HG02642 (cell line): ENCODE data around the gene ISYNA1.

Experiments used
- ATAC-seq: cut with Tn5 transposase; IDR thresholded peaks from one replicate; pipeline ENCODE4 v1.9.1; 2021; ENCODE audit warnings: mild to moderate bottlenecking; ENCODE audit not compliant: unreplicated experiment, poor library complexity

ISYNA1 gene

GRCh38 chr19:18437491-18438330 lies at the start of gene ISYNA1:
ISYNA1 (minus strand) TSS chr19:18438133; CDS start chr19:18437979, 154 bp downstream.
- ATAC-seq = no peak

DNA sequence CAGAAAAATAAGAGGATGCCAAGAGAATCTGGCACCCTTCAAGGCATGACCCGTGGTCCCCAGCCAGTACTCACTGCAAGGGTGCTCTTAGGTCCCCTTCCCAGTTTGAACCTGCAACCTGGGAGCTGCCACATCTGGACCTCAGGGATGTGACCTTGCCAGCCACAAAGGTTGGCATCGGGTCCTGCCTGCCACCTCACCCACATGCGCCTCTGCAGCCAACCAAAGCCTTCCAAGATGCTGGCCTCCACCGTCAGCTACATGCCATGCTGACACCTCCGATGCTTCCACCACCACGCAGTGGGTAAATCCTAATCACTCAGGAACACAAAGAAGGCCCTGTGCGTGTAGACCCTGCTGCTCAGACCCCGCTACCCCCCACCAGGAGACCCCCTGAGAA lies 48.8 kb upstream of the ISYNA1 start:
- ATAC-seq = no peak

DNA sequence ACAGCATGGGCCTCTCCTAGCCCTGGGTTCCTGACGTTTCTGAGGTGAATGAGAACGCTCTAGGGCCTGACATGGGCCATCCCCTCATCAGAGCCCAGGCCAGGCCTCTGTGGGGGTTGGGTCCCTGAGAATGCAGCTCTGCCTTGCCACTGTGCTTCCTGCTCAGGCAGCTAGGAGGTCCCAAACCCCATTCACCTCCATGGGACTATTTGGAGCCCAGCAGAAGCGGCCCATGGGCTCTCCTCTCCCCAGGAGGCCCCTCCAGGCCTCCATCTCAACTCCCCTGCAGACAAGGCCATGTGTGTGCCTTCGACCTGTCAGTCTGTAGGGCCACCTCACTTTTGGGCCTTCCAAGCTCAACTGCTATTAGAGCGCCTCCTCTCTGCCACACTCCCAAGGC lies 47.1 kb upstream of the ISYNA1 start:
- no peak for ATAC-seq

- no peak for ATAC-seq
These were observed 45.4 kb upstream of the ISYNA1 start for GRCh38 chr19:18483119-18483890.

DNA sequence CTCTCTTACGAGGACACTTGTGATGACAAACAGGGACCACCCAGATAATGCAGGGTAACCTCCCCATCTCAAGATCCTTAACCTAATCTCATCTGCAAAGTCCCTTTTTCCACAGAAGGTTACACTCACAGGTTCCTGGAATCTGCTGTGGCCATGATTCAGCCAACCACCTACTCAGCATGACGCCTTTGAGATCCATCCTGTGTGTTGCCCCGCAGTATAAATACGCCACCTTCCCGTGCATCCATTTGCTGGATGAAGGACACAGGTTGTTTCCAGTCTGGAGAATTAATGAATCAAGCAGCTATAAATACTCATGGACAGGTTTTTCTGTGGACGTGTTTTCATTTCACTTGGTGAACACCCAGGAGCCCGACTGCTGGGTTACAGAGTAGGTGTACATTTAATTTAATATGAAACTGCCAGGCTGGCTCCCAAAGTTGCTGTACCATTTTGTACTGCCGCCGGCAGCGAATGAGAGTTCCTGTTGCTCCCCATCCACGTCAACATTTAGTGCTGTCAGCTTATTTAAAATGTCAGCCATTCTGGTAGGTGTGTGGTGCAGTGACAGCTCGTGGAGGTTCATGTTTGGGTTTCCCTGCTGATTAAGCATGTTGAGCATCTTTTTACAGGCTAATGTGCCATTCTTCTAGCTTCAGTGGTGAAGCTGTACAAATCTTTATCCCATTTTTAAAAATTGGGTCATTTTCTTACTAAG lies 43.7 kb upstream of the ISYNA1 start:
- ATAC-seq = no peak

DNA sequence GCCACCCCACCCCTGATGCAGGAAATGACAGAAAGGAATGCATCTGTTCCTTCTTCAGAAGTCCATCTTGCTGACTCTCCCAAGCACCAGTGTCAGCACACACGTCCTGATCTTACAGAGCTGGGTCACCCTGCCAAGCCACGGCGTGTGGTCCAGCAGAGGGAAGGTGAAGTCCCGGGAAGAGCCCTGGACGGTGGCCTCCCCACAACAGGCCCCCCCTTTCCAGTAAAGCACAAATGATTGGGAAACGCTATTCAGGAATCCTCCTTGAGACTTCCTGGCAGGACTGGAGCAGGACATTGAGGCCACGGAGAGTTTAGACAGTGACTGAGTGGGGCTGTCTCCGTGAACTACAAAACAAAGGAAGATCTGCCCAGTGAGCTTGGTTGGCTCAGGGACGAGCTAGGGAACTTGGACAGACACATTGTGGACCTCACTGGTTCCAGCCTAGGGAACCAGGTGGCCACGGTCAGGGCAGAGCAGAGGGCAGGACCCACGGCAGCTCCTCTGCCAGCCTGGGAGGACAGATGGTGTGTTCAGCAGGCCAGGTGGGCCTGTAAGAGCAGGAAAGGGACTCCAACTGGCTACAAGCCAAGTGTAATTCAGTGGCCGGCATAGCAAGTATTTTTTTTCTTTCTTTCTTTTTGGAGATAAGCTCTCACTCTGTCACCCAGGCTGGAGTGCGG lies 42.2 kb upstream of the ISYNA1 start:
- no peak for ATAC-seq

DNA sequence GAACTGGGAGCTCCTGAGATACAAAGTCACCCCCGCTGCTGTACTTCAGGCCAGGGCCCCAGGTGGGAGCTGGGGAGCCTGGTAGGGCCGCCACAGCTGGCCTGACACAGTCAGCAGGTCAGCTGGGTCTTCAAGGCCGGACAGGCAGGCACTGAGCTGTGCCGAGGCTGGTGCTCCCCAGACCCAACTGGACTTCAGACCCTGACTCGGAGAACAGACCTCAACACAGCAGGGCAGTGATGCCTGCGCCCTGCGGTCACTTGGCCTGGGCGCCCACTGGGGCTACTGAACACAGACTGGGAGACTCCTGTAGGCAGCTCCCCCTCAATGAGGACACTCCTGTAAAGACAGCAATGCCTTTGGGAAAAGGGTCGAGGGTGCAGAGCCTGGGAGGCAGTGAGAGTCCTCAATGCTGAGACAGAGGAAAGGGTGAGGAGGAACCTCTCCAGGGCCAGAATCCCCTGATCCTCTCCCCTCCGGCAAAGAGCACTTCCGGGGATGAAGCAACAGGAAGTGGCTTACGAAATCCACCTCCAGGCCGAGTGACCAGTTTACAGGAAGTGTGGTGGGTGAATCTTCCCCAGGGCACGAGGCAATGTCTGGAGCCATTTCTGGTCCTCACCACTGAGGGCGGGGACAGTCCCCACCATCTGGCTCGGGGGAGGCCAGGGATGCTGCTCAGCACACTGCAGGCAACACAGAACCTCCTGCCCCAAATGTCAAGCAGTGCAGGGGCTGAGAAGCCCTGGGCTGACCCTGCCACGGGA lies 40.8 kb upstream of the ISYNA1 start:
- peak; percentile 73 for ATAC-seq

DNA sequence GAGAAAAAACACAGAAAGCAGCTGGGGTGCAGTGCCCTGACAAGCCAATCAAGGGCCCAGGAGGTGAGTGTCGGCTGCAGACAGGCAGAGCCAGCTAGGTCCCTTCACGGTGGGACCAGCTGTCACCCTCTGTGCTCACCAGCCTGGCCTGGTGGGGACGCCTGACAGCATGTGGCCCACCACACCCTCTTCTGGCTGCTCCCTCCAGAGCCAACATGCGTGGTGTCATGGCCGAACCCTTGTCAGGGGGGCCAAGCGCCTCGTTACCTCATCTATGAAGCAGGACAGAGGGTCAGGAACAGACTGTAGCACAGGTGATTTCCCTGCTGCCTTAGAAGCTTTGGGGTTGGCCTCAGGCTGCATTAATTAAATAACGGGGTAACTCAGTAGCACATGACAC lies 40.0 kb upstream of the ISYNA1 start:
- ATAC-seq = no peak

- no peak for ATAC-seq
These were observed 39.3 kb upstream of the ISYNA1 start for GRCh38 chr19:18477042-18477779.

DNA sequence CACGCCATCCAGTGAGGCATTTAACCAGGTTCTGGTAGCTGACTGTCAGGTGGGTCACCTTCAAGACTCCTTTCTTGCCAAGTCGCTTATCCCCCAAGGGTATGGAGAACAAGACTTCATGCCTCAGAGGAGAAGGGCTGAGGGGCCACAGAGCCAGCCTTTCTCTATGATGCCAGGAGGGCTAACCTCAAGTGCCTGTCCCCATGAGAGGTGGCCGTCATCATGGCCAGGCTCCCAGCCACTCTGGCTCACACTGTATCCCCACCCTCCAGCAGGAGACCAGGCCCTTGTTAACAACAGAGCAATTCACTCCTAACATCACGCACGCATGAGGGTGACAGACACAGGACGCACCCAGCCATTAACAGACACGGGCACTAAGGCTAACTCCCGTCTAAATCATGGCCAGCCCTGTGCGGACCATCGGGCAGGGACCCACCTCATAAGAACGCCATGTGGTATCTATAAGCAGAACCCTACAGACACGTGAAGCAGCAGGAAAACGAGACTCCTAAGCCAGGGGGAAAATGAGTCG lies 38.6 kb upstream of the ISYNA1 start:
- no peak for ATAC-seq

DNA sequence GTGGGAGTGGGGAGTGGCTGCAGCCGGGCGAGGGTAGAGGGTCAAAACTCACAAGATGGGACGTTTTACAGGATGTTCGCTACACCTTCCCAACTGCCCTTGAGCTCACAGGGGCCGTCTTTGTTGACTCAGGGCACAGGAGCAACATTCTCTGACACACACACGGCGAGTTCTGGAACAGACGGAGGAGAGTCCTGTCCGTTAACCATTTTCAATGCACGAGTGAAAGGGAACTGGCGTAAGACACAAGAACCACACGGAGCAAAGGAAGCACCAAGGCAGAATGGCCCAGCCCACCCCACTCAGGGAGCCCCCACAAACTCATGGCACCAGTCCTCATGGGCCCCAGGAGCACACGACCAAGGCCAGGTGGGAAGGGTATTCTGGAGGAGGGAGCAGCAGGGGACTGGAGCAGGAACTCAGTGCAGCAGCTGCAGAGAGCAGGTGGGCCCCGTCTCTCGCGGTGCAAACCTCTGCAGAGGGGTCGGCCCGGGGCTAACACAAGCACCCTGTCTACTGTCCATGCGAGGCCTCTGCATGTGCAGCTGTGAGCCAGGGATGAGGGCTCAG lies 37.9 kb upstream of the ISYNA1 start:
- no peak for ATAC-seq

DNA sequence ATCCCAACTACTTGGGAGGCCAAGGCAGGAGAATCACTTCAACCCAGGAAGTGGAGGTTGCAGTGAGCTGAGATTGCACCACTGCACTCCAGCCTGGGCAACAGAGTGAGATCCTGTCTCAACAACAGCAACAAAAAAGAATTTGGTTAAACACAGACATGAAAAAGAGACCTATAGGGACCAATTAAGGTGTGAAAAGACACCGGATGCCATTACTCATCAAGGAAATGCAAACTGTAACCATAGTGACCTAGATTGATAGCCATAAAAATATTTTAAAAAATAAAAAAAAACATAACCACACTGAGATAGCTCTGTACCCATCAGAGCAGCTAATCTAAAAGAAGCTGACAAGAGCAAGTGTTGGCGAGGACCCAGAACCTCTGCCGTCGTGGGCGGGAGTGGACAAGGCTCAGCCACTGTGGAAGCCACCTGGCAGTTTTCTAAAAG lies 37.1 kb upstream of the ISYNA1 start:
- no peak for ATAC-seq

DNA sequence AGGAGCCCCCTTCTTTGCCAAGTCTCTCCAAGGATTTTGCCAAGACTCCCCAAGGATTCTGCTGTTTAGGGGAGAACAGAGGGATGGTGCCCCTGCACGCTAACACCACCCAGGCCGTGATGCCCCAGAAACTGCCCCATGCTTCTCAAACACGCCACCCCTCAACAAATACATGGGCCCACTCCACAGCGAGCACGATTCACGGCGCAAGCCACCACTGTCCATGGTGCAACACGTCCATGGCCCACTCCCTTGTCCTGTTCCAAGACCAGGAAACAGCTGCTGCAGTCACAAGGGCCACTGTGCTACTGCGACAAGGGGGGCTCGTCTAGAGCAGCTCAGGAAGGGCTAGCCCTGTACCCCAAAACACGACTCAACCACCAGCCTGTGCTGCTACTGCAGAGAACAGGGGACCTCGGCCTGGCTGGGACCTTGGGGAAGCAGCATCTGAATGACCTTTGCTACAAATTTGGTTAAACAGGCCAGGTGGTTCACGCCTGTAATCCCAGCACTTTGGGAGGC lies 36.5 kb upstream of the ISYNA1 start:
- no peak for ATAC-seq

DNA sequence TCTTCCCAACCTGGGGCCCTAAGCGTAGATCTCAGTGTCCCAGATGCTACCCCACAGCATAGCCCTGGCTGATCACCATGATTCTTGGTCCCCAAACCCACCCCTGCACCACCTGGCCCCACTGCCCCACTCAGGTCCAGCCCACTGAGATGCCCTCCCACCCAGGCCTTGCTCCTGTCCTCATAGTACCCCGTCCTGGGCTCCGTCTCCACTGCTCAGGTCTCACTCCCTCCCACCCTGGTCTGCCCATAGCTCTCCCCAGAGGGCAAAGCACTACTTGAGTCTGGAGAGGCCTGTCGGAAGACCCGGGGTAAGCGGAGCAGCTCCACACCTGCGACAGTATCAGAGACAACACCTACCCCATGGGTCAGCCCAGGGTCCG lies 35.8 kb upstream of the ISYNA1 start:
- ATAC-seq = no peak

DNA sequence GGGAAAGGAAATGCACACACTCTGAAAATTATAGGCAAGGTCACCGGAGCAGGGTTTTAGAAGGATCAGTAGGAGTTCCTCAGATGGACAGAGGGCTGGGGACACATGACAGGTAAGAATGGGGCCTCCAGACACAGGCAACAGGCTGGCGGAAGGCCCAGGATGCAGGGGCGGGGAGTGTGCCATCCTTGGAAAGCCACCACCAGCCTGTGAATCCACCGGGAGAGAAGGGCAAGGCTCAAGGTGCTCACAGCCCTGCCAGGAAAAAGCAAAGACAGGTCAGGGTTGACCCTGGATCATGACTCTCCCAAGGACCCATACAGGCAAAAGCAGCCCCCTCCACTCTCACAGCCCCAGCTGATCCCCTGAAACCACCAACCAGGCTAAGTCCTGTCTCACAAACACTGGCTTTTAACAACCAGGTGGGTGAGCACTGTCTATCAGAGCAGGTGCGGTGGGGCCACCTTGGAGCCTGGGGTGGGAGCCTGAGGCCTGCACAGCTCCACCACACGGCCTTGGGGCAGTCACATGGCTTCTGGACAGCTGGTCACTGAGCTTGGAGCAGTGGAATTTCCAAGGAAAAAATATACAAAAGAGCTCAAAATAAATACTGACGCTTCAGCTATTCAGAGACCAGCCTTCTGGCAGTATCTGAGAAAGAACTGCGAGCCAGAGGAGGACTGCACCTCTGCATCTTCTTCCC lies 35.2 kb upstream of the ISYNA1 start:
- ATAC-seq = no peak

GRCh38 chr19:18470787-18471186 lies 32.9 kb upstream of the ISYNA1 start:
- ATAC-seq = no peak

DNA sequence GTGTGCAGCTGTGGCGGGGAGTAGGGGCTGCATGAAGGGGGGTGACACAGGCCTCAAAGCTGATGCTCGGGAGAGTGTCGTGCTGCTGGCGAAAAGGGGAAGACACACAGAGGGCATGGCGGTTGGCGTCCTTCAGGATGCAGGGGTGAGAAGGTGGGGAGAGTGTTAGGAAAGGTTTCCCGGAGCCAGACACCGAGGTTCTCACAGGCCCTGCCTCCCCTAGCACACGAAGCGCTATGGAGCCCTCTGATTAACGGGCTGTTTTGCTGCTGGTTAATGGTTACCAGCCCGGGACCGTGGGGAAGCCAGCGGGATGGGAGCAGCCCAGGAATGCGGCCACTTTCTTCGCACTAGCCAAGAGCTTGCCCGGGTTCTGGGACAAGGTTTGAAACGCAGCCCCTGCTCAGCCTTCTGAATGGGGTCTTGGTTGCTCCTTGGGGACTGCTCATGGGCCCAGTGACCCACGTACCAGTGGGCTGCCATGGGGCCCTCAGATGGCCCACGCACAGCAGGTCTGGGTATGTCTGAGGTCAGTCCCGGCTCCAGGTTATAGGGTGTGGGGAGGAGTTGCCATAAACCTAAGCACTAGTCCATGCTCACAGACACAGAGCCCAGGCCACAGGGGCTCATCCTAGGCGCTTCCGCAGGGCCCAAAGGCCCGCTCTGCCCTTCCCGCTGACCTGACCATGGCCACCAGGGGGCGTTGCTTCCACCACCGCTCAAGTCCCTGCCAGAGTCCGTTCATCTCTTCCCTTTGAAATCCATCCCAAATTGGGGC lies 31.3 kb upstream of the ISYNA1 start:
- no peak for ATAC-seq
